ENCODE measurements around the gene TMEM214. TPM values are rescaled to one million over a fixed set of nuclear protein-coding genes. Genes with fewer than 3 reads are reported as not detected.
A peak's percentile ranks its signal among the peaks of the same experiment; 100 is the strongest.

The TMEM214 gene
- total RNA-seq = 100 to 1,000 TPM in 1 of 2 donors, 10 to 100 TPM in 1; 76.6 to 121 TPM

GRCh38 chr2:27032495-27033252, at the start of gene TMEM214:
Gene TMEM214, plus strand, starts transcription at chr2:27032965. Its CDS starts 51 bp downstream, at chr2:27033016.
- peak; percentile 90 for DNase-seq
- Histone ChIP-seq H3K27ac (peak within 1 kb of the TSS; percentile 59), H3K4me3 (peak within 1 kb of the TSS; percentile 76), H3K9me3 (no peaks in the 10 kb centered on the region), H3K27me3 (no peaks in the 10 kb centered on the region), H3K4me1 (peaks cover 13% of the 10 kb centered on the region), H3K9ac (ENCODE audit: low read depth in 2 of 2, low read length in 2 of 2) (peak within 1 kb of the TSS; percentile 90 to 96), H3K36me3 (peaks cover 17% of the 10 kb centered on the region)
- intact Hi-C loops (cut with DNase I) = loop anchor here (10.0 kb wide), 1 partner anchor 52 kb away; the partner anchor contains the start of gene KHK
- no peak for TF ChIP-seq CTCF (IDR thresholded peaks at IDR 0.05)

- H3K4me1 ChIP-seq = no peaks in the 10 kb centered on the region
- H3K9ac ChIP-seq (ENCODE audit: low read depth in 2 of 2, low read length in 2 of 2) = no peak overlapping the region
- no peaks in the 10 kb centered on the region for H3K36me3 ChIP-seq
- intact Hi-C loops (cut with DNase I) = no loop called here
- no peak overlapping the region for H3K27ac ChIP-seq
- H3K27me3 ChIP-seq = no peaks in the 10 kb centered on the region
- DNase-seq = no peak
- H3K9me3 ChIP-seq = no peaks in the 10 kb centered on the region
- TF ChIP-seq CTCF (IDR thresholded peaks at IDR 0.05) = no peak
- no peak overlapping the region for H3K4me3 ChIP-seq
Measured at GRCh38 chr2:26983746-26984145, 49.0 kb upstream of the TMEM214 start.

GRCh38 chr2:26985807-26986206, 47.0 kb upstream of the TMEM214 start:
- Histone ChIP-seq H3K4me3 (no peak overlapping the region), H3K27ac (no peak overlapping the region), H3K27me3 (no peaks in the 10 kb centered on the region), H3K9ac (ENCODE audit: low read depth in 2 of 2, low read length in 2 of 2) (no peak overlapping the region), H3K9me3 (no peaks in the 10 kb centered on the region), H3K36me3 (no peaks in the 10 kb centered on the region), H3K4me1 (no peaks in the 10 kb centered on the region)
- intact Hi-C loops (cut with DNase I) = no loop called here
- DNase-seq = no peak
- TF ChIP-seq CTCF (IDR thresholded peaks at IDR 0.05) = no peak

GRCh38 chr2:26986576-26986975, 46.2 kb upstream of the TMEM214 start:
- Histone ChIP-seq H3K27ac (no peak overlapping the region), H3K9me3 (no peaks in the 10 kb centered on the region), H3K4me1 (no peaks in the 10 kb centered on the region), H3K36me3 (no peaks in the 10 kb centered on the region), H3K4me3 (no peak overlapping the region), H3K27me3 (no peaks in the 10 kb centered on the region), H3K9ac (ENCODE audit: low read depth in 2 of 2, low read length in 2 of 2) (no peak overlapping the region)
- TF ChIP-seq CTCF (IDR thresholded peaks at IDR 0.05) = no peak
- intact Hi-C loops (cut with DNase I) = no loop called here
- DNase-seq = no peak

- intact Hi-C loops (cut with DNase I) = no loop called here
- no peak overlapping the region for H3K27ac ChIP-seq
- no peaks in the 10 kb centered on the region for H3K36me3 ChIP-seq
- no peak overlapping the region for H3K9ac ChIP-seq (ENCODE audit: low read depth in 2 of 2, low read length in 2 of 2)
- H3K9me3 ChIP-seq = no peaks in the 10 kb centered on the region
- no peak overlapping the region for H3K4me3 ChIP-seq
- no peak for TF ChIP-seq CTCF (IDR thresholded peaks at IDR 0.05)
- no peaks in the 10 kb centered on the region for H3K4me1 ChIP-seq
- no peak for DNase-seq
- no peaks in the 10 kb centered on the region for H3K27me3 ChIP-seq
Measured at GRCh38 chr2:26988058-26988860, 44.5 kb upstream of the TMEM214 start.
